Sigmoid colon (tissue), 7 donors: ENCODE data around the gene FAM83E. TPM values are rescaled to one million over a fixed set of nuclear protein-coding genes. Genes with fewer than 3 reads are reported as not detected.
"Not testable (repeated sequence)": the region's sequence is repeated elsewhere in the genome, so short reads cannot be mapped to it uniquely, and the experiment has no call there.

ENCODE experiments used
- DNase-seq: peaks from one replicate; pipeline ENCODE4 v3.0.0-alpha.2; 2019
- H3K27ac ChIP-seq, 4 donors: fragments of 200-600 bp; sonication (generic); one replicate each; pipeline ENCODE4 v1.5.1; 2016 to 2019; ENCODE audit warnings: mild to moderate bottlenecking in 1 of 4
- H3K27me3 ChIP-seq, 3 donors: fragments of 200-600 bp; sonication (generic); one replicate each; pipeline ENCODE4 v1.5.1; 2019; ENCODE audit warnings: mild to moderate bottlenecking in 1 of 3
- H3K36me3 ChIP-seq, 4 donors: fragments of 200-600 bp; sonication (generic); one replicate each; pipeline ENCODE4 v1.5.1; 2016 to 2019
- H3K4me1 ChIP-seq, 4 donors: fragments of 200-600 bp; sonication (generic); one replicate each; pipeline ENCODE4 v1.5.1; 2017 to 2019
- H3K4me3 ChIP-seq, 4 donors: fragments of 200-600 bp; sonication (generic); one replicate each; pipeline ENCODE4 v1.5.1; 2017 to 2019; ENCODE audit warnings: mild to moderate bottlenecking in 2 of 4, moderate library complexity in 1 of 4
- H3K9me3 ChIP-seq, 4 donors: fragments of 200-600 bp in 3 of 4; sonication (generic) in 3 of 4; one replicate each; pipeline versions ENCODE4 v1.5.1 to v1.6.1; 2013 to 2019
- EP300 ChIP-seq, 4 donors: sonication (generic); formaldehyde crosslinking; IDR thresholded peaks; one replicate each; pipeline ENCODE4 v1.6.1; 2017; ENCODE audit warnings: antibody characterized with exemption in 4 of 4
- POLR2A ChIP-seq, 2 donors: fragments of 450-650 bp; IDR thresholded peaks; one replicate each; pipeline ENCODE4 v1.6.1; 2016; ENCODE audit warnings: antibody characterized with exemption in 2 of 2, mild to moderate bottlenecking in 2 of 2, moderate library complexity in 2 of 2
- POLR2AphosphoS5 ChIP-seq, 4 donors: sonication (generic); formaldehyde crosslinking; IDR thresholded peaks; one replicate each; pipeline ENCODE4 v1.6.1; 2017; ENCODE audit warnings: antibody characterized with exemption in 4 of 4
- WGBS, 2 donors: extraction: QIAGEN DNeasy Blood & Tissue Kit; methylation state at CpG; one replicate each; pipeline ENCODE4 v1.1.7; 2013; 5-methylcytosine and 5-hydroxymethylcytosine counted together
- intact Hi-C: fragments of 100-400 bp; cut with DNase I; formaldehyde crosslinking; loops from one replicate; pipeline ENCODE4 v1.15.1; 2023
- polyA plus RNA-seq, 3 donors: library from polyadenylated mRNA; stranded (reverse); fragments of 200-250 nt; gene quantifications; one replicate each; pipeline ENCODE4 v1.2.3, GENCODE V29; 2013
- total RNA-seq, 4 donors: library from RNA; depleted of rRNA; stranded (reverse); fragments of >200 nt; gene quantifications; one replicate each; pipeline ENCODE4 v1.1.0, GENCODE V29; 2016
- TF ChIP-seq, protein P1 (sequence below), 4 experiments: fragments of 450-650 bp in 3 of 4; fragments of 200-600 bp in 1 of 4; IDR thresholded peaks; one replicate each; pipeline ENCODE4 v1.5.1; 2016 to 2019; ENCODE audit warnings: antibody characterized with exemption in 4 of 4, mild to moderate bottlenecking in 3 of 4, moderate library complexity in 2 of 4
- donor health status: healthy with polysubstance abuse.
- donor health status: Bipolar disorder and iron deficiency.
- donor health status: healthy.

Gene FAM83E
- total and polyA plus RNA-seq, 7 donors = 109 to 168 (median 125) TPM; not detected in 4

DNA sequence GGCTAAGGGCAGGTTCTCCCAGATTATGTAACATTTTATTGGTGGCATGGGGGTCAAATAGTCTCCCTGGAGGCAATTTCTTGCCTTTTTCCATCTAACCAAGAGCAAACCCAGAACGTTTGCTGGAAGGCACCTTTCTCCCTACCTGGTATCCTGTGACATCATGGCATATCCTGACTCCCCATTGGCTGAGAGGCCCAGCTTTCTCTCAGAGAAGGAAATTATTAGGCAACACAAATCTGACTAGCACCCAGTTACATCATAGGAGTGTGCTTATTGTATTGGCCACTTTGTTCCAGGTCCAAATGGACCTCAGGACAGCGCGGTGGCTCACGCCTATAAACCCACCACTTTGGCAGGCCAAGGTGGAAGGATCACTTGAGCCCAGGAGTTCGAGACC, 44.9 kb upstream of the FAM83E start:
- Histone ChIP-seq H3K9me3 (no peaks in the 10 kb centered on the region), H3K4me3 (no peak overlapping the region), H3K4me1 (peaks cover 0 to 10% (median 9%) of the 10 kb centered on the region in 4 donors), H3K27me3 (no peaks in the 10 kb centered on the region), H3K36me3 (no peaks in the 10 kb centered on the region), H3K27ac (no peak overlapping the region)
- intact Hi-C loops = no loop called here
- TF ChIP-seq, protein P1, sequence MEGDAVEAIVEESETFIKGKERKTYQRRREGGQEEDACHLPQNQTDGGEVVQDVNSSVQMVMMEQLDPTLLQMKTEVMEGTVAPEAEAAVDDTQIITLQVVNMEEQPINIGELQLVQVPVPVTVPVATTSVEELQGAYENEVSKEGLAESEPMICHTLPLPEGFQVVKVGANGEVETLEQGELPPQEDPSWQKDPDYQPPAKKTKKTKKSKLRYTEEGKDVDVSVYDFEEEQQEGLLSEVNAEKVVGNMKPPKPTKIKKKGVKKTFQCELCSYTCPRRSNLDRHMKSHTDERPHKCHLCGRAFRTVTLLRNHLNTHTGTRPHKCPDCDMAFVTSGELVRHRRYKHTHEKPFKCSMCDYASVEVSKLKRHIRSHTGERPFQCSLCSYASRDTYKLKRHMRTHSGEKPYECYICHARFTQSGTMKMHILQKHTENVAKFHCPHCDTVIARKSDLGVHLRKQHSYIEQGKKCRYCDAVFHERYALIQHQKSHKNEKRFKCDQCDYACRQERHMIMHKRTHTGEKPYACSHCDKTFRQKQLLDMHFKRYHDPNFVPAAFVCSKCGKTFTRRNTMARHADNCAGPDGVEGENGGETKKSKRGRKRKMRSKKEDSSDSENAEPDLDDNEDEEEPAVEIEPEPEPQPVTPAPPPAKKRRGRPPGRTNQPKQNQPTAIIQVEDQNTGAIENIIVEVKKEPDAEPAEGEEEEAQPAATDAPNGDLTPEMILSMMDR (IDR thresholded peaks at IDR 0.05) = no peak
- no peak for TF ChIP-seq EP300 (IDR thresholded peaks at IDR 0.05)
- TF ChIP-seq POLR2A (IDR thresholded peaks at IDR 0.05) = no peak
- no peak for TF ChIP-seq POLR2AphosphoS5 (IDR thresholded peaks at IDR 0.05)
- 77 to 80% methylated on average over 5 of the region's 5 CpGs for WGBS, 2 donors
- DNase-seq = no peak

DNA sequence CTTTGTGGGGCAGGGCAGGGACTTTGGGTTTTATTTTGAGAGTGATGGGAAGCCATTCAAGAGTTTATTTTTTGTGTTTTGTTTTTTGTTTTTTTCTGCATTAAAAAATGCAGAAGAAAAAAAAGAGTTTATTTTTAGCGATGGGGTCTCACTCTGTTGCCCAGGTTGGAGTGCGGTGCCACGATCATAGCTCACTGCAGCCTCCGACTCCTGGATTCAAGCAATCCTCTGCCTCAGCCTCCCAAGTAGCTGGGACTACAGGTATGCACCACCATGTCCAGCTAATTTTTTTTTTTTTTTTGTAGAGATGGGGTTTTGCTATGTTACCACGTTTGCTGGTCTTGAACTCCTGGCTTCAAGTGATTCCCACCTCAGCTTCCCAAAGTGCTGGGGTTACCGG, 43.6 kb upstream of the FAM83E start:
- peaks cover 0 to 10% (median 9%) of the 10 kb centered on the region in 4 donors for H3K4me1 ChIP-seq
- no peak overlapping the region for H3K4me3 ChIP-seq
- TF ChIP-seq POLR2A (IDR thresholded peaks at IDR 0.05) = no peak
- TF ChIP-seq EP300 (IDR thresholded peaks at IDR 0.05) = no peak
- TF ChIP-seq POLR2AphosphoS5 (IDR thresholded peaks at IDR 0.05) = no peak
- TF ChIP-seq, protein P1 (IDR thresholded peaks at IDR 0.05) = no peak
- no peak overlapping the region for H3K27ac ChIP-seq
- 91 to 94% methylated on average over 6 of the region's 6 CpGs for WGBS, 2 donors
- intact Hi-C loops = no loop called here
- no peaks in the 10 kb centered on the region for H3K27me3 ChIP-seq
- DNase-seq = no peak
- H3K36me3 ChIP-seq = no peaks in the 10 kb centered on the region
- no peaks in the 10 kb centered on the region for H3K9me3 ChIP-seq

DNA sequence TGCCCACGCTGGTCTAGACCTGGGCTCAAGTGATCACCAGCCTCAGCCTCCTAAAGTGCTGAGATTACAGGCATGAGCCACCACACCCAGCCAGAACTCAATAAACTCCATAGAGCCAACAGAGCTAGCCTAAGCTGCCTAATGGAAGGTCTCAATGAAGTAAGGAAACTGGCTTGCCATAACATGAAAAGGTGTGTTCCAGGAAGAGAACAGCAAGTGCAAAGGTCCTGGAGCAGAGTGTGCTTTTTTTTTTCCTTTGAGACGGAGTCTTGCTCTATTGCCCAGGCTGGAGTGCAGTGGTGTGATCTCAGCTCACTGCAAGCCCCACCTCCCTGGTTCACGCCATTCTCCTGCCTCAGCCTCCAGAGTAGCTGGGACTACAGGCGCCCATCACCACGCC, 43.0 kb upstream of the FAM83E start:
- H3K27me3 ChIP-seq, intact Hi-C loops, H3K4me1 ChIP-seq, H3K4me3 ChIP-seq, H3K9me3 ChIP-seq, H3K27ac ChIP-seq, DNase-seq, H3K36me3 ChIP-seq: not testable (repeated sequence)
- 56 to 89% methylated on average over 5 of the region's 5 CpGs for WGBS, 2 donors

DNA sequence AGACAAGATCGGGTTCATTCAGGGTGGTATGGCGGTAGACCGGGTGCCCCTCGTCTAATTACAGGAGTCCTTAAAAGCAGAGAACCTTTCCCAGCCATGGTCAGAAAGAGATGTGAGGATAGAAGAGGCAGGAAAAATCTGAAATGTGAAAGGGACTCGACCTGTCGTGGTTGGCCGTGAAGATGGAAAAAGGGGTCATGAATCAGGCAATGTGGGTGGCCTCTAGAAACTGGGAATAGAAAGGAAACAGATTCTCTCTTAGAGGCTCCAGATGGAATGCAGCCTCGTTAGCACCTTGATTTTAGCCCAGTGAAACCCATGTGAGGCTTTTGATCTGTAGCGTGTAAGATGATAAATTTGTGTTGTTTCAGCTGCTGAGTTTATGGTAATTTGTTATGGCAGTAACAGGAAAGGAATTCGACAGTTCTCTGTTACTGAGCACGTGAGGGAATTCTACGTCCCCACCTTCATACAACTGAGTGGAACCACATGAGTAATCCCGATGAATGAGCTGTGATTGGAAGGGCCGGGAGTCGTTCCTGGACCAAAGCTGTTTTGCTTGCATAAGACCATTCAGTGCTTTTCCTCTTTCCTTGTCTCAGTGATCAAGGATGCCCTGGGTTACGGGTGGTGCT, 42.1 kb upstream of the FAM83E start:
- Histone ChIP-seq H3K36me3 (no peaks in the 10 kb centered on the region), H3K4me1 (peaks cover 0 to 10% (median 9%) of the 10 kb centered on the region in 4 donors), H3K9me3 (no peaks in the 10 kb centered on the region), H3K27ac (no peak overlapping the region), H3K4me3 (no peak overlapping the region), H3K27me3 (no peaks in the 10 kb centered on the region)
- DNase-seq = no peak
- TF ChIP-seq EP300 (IDR thresholded peaks at IDR 0.05) (no peak), POLR2A (IDR thresholded peaks at IDR 0.05) (no peak), POLR2AphosphoS5 (IDR thresholded peaks at IDR 0.05) (no peak)
- TF ChIP-seq, protein P1 (IDR thresholded peaks at IDR 0.05) = no peak
- 39 to 56% methylated on average over 16 of the region's 16 CpGs for WGBS, 2 donors
- intact Hi-C loops = no loop called here

DNA sequence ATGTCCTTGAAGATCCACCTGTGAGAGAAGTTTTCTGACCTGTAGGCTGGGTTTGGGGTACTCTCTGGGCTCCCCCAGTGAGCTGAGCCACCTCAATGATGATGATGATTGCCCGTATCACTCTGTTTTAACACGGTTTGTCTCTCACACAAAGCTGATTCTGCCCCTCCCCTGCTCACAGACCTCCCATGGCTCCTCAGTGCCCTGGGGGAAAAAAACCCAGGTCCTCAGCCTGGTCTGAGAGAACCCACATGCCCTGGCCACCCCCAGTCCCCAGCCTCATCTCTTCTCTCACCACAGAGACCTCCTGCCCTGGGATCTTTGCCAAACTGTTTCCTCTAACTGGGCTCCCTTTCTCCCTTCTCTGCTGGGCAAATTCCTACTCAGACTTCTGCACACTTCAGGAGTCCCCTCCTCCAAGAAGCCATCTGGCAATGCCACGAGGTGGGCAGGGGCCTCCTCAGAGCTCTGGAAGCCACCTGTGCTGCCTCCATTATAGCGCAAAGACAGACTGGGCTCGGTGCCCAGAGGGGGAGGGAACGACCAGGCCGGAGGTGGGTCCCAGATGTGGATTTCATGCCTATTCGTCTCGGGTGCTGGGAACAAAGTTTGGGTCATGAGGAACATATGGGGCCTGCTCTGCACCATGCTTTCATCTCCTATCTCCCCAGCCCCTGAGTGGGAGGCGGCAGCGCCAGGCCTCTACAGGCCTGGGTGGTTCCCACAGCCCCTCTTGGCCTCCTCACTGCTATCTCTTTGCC, 39.6 kb upstream of the FAM83E start:
- no peak for TF ChIP-seq POLR2A (IDR thresholded peaks at IDR 0.05)
- TF ChIP-seq POLR2AphosphoS5 (IDR thresholded peaks at IDR 0.05) = no peak
- TF ChIP-seq, protein P1 (IDR thresholded peaks at IDR 0.05) = no peak
- no peak for TF ChIP-seq EP300 (IDR thresholded peaks at IDR 0.05)
- Histone ChIP-seq H3K36me3 (no peaks in the 10 kb centered on the region), H3K4me3 (no peak overlapping the region), H3K27ac (no peak overlapping the region), H3K9me3 (no peaks in the 10 kb centered on the region), H3K27me3 (no peaks in the 10 kb centered on the region), H3K4me1 (no peaks in the 10 kb centered on the region)
- DNase-seq = no peak
- WGBS, 2 donors = 36 to 54% methylated on average over 11 of the region's 11 CpGs
- intact Hi-C loops = no loop called here
